Measurements from ENCODE around the gene ENTPD8.
A peak's percentile ranks its signal among the peaks of the same experiment; 100 is the strongest.
"Not testable (repeated sequence)": the region's sequence is repeated elsewhere in the genome, so short reads cannot be mapped to it uniquely, and the experiment has no call there.

ENTPD8 gene

GRCh38 chr9:137458194-137459151 is 17.3 kb upstream of the ENTPD8 start:
- DNase-seq = no peak

DNA sequence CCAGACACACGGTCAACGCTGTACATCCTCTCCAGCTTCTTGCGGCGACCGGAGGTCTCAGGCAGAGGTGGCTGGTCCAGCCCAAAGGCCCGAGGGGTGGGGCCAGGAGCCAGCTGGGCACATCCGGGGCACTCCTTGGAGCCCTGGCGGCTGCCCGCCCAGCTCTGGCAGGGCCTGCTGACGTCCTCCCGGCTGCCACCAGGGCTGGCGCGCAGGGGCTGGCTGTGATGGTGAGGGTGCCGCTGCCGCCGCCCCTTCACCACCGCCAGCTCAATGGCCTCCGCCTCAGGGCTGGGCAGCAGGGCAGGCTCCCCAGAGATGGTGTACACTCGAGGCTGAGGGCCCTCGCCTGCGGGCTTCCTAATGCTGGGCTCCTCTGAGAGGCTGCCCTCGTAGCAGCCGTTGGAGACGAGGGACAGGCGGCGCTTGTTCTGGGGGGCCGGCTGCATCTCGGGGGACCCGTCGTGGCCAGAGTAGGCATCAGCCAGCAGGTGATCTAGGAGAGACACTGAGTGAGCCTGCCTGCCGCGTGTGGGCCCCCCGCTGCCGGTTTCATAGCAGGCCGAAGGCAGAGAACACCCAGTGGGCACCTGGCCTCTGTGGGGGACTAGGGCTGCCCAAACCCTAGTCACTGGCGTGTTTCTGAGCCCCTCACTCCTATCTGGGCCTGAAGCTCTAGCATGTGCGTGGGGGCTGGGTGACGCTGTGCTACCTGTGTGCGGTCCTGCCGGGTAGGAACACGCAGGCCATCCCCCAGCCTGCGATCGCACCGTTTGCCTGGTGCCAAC is 16.4 kb upstream of the ENTPD8 start:
- DNase-seq = no peak

- DNase-seq = no peak
Measured at GRCh38 chr9:137456864-137457405, 15.8 kb upstream of the ENTPD8 start.

GRCh38 chr9:137456061-137456863 is 15.1 kb upstream of the ENTPD8 start:
- DNase-seq = peak; percentile 67

DNA sequence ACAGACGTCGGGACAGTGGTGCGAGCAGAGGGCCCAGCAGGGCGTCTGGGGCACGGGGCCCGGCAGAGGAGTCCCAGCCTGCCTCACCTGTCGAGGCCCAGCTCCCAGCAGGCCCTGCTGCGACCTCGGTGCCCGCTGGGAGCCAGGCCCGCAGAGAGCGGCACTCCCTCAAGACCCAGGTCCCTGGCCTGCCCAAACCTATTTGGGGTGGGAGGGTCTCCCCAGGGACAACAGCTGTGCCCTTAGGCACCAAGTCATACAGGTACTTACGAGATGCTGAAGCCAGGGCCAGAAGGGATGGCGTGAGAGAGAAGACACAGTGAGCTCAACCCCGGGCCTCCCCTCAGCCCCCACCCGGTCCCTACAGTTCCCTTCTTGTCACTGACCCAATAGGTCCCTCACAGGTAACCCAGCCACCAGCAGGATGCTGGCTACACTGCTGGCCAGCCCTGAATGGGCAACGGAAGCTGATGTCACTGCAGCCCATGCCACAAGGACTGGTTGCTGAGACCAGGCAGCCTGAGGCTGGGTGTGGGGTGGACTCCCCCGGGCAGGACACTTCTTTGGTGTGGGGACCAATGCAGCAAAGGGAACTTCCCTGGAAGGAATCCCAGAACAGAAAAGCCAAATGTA is 14.3 kb upstream of the ENTPD8 start:
- no peak for DNase-seq

GRCh38 chr9:137454597-137455358 is 13.6 kb upstream of the ENTPD8 start:
- no peak for DNase-seq

DNA sequence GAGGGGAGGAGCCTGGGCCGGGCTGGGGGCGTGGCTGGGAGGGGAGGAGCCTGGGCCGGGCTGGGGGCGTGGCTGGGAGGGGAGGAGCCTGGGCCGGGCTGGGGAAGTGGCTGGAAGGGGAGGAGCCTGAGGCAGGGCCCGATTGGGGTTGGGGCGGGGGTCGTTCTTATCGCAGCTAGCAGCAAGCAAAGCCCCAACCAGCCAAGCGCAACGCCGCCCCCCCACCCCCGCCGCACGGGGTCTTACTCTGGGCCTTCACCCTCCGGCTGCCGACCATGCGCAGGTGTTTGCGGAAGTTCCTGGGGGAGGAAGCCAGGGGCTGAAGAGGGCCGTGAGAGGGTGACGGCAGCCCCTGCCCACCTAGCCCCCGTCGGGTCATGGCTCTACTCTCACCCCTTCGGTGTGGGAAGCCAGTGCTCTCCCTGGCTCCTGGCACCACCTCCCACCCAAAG is 13.0 kb upstream of the ENTPD8 start:
- DNase-seq = no peak

GRCh38 chr9:137453643-137454081 is 12.5 kb upstream of the ENTPD8 start:
- peak; percentile 79 for DNase-seq

- DNase-seq = no peak
Measured at GRCh38 chr9:137452761-137453642, 11.8 kb upstream of the ENTPD8 start.

DNA sequence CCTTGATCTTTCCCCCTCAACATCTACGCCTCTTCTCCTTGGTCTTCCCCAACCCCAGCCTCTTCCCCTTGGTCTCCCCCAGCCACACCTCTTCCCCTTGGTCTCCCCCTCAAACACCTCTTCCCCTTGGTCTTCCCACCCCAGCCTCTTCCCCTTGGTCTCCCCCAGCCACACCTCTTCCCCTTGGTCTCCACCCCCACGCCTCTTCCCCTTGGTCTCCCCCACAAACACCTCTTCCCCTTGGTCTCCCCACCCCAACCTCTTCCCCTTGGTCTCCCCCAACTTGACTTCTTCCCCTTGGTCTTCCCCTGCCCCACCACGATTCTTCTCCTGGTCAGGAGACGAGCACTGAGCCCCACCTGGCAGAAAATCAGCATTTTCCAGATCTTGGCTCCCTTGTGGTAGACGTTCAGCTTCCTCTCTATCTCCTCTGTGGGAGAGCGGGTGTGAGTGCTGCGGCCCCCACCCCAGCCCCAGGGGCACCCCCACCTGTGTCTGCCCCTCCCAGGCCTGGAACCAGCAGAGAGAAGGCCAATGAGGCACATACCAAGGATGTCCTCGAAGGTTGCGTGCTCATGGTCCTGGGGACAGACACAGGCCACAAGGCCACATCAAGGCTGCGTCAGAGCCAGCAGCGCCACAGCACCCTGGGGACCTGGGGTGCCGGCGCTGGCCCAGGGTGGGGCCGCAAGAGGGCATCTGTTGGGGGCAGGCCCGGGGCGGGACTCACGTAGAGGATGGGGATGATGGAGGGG is 11.0 kb upstream of the ENTPD8 start:
- DNase-seq = no peak

DNA sequence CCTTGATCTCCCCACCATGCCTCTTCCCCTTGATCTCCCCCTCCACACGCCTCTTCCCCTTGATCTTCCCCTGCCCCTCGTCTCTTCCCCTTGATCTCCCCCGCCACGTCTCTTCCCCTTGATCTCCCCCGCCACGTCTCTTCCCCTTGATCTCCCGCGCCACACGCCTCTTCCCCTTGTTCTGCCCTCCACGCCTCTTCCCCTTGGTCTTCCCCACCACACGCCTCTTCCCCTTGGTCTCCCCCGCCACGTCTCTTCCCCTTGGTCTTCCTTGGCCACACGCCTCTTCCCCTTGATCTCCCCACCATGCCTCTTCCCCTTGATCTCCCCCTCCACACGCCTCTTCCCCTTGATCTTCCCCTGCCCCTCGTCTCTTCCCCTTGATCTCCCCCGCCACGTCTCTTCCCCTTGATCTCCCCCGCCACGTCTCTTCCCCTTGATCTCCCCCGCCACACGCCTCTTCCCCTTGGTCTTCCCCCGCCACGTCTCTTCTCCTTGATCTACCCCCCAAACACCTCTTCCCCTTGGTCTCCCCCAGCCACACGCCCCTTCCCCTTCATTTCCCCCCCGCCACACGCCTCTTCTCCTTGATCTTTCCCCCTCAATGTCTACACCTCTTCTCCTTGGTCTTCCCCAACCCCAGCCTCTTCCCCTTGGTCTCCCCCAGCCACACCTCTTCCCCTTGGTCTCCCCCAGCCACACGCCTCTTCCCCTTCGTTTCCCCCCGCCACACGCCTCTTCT is 10.3 kb upstream of the ENTPD8 start:
- not testable (repeated sequence) for DNase-seq

DNA sequence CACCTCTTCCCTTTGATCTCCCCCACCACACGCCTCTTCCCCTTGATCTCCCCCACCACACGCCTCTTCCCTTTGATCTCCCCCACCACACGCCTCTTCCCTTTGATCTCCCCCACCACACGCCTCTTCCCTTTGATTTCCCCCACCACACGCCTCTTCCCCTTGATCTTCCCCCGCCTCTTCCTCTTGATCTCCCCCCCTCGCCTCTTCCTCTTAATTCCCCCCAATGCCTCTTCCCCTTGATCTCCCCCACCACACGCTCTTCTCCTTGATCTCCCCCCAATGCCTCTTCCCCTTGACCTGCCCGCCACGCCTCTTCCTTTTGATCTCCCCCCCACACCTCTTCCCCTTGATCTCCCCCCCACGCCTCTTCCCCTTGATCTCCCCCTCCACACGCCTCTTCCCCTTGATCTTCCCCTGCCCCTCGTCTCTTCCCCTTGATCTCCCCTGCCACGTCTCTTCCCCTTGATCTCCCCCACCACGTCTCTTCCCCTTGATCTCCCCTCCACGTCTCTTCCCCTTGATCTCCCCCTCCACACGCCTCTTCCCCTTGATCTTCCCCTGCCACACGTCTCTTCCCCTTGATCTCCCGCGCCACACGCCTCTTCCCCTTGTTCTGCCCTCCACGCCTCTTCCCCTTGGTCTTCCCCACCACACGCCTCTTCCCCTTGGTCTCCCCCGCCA is 9.5 kb upstream of the ENTPD8 start:
- DNase-seq = not testable (repeated sequence)

DNA sequence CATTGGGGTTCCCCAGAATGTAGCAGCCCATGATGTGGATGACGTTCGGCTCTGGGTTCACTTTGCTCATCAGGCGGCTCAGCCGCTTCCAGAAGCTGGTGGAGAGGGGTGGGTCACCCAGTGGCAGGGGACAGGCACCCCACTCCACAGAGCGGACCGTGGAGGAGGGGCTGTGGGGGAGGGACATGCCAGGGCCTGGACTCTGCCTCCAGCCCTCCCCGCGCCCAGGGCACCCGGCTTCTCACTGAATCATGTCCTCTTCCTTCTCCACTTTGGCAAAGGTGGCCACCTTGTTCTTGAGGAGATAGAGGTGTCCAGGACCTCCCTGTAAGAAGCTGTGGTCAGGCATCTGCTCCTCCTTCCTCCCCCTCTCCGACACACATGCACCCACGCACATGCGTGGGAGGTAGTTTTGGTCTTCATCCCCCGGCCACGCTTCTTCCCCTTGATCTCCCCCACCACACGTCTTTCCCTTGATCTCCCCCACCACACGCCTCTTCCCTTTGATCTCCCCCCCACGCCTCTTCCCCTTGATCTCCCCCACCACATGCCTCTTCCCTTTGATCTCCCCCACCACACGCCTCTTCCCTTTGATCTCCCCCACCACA is 8.9 kb upstream of the ENTPD8 start:
- no peak for DNase-seq

DNA sequence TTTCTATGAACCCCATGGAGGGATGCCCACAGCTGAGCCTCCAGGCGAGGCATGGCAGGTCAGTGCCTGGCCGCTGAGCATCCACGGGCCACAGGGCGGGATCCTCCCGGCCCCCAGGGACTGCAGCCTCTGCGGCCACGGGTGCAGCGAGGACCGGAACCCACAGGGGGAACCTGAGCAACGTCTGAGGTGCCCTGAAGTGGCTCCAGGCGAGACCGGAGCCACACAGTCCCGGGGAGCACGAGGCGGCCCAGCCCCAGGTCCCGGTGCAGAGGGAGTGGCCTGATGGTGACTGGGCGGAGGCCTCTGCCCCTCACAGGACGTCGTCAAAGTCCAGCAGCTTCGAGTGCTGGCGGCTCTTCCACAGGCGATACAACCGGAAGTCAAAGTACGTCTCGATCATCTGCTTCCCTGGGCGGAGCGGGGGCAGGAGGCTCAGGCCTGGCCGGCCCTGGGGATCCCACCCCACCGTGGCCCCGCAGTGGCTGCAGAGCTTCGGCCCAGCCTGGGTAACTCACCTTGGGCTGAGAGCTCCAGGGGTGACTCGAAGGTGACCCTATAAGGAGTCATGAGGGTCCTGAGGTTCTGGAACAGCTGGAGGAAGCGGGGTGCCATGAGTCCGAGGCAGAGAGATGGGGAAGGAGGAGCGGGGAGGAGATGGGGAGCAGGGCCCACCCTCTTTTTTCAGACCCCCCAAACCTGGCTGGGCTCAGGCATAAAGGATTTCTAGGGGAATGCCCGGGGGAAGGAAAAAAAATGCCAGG is 8.1 kb upstream of the ENTPD8 start:
- DNase-seq = no peak

DNA sequence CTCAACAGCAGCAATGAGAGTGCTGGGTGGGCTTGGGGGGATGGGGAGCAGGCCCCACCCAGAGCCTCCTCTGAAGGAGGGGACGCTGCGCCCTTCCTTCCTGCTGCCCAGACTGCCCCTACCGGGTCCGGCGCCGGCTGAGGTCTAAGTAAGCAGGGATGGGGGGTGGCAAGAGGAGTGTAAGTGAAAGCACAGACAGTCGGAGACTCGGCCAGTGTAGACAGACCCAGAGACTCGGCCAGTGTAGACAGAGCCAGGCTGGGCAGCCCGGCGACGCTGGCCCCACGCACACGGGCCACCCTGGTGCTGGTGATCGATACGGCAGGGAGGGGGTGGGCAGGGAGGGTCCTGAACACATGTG is 7.4 kb upstream of the ENTPD8 start:
- DNase-seq = no peak

Measured in fibroblast of skin of scalp (primary cell).